GM19043 (cell line): Measurements from ENCODE around the gene LRRTM1.

Source experiments
- ATAC-seq: cut with Tn5 transposase; IDR thresholded peaks from one replicate; pipeline ENCODE4 v1.9.1; 2021; ENCODE audit warnings: low read depth; ENCODE audit not compliant: unreplicated experiment

Gene LRRTM1

DNA sequence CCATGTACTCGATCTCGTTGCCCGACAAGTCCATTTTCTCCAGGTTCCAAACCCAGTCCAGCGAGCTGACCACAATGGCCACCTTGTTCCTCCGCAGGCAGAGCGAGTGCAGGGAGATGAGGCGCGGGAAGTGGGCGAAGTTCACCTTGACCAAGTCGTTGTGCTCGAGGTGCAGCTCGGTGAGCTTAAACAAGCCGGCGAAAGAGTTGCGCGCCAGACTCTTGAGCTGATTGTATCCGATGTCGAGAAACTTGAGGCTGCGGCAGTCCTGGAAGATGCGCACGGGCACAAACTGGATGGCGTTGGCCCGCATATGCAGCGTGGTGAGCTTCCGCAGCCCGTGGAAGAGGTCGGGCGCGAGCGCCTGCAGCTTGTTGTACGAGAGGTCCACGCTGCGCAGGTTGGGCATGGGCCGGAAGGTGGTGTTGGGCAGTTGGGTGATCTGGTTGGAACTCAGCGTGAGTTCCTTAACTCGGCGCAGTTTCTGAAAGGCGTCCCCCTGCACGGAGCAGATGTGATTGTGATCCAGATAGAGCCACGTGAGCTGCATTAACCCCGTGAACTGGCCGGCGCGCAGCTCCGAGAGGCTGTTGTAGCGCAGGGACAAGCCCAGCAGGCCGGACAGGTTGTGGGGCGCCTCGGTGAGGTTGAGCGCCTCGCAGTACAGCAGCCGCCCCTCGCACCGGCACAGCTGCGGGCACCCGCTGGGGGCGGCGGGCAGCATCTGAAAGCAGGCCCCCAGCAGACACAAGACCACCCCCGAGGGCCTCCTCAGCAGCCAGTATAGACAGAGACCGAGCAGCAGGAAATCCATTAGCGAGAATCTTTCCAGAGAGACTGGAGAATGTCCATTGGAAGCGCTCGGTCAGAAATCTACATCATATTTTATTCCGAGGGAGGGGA, 1.3 kb downstream of the LRRTM1 start:
- no peak for ATAC-seq

DNA sequence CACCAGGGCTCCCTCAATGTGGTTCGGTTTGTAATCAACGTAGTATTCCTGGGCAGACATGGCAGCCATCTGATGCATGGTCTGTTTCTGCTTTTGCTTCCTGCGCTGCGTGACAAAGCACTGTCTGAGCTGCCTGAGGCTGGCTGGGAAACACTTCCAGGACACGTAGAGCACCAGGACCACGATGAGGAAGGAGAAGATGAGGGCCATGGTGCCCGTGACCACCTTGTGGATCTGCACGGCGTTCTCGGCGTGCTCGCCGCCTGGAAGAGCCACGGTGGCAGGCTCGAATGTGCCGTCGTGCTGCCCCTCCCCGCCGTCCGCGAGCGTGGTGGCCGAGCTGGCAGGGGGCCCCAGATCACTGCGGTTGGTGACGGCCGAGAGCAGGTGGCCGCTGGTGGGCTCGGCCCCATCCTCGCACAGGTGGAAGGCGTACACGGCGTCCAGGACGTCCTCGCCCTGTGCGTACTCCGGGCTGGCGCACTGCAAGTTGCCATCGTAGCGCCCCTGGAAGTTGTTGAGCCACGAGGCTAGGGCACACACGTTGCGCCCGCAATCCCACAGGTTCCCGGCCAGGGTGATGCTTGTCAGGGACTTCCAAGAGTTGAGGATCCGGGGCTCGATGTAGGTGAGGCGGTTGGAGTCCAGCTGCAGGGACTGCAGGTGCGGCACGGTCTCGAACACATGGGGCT, 2.1 kb downstream of the LRRTM1 start:
- ATAC-seq, result no peak

DNA sequence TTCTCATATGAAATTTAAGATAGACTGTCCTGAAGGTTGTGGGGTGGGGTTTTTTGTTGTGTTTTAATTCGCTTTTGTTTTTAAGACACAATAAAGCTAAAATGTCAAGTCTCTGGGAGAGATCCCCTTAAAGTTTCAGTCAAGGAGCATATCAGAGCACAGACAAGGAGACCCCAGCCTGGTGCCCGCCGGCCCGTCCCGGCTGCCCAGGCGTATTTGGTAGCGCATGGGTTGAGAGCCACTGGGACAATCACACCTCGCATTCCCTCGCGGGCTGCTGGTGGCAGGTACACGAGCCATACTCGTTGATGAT, 2.6 kb downstream of the LRRTM1 start:
- no peak for ATAC-seq

DNA sequence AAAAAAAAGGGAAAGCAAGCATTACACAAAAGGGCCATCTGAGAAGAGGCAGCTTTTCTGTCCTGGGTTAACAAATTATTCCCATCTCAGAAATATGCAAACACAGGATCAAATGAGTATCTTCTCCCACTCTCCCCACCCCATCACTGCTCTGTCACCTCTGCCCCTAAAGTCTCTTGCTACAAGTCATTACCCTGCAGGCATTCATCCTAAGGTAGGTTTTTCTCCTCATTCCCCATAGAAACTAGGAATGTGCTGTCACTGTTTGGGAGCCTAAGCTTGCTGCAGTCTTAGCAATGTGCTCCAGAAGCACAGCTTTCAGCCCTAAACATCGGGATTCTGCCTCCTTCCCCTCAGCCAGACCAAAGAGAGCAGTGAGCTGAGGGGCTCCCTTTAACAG, 3.6 kb downstream of the LRRTM1 start:
- ATAC-seq, result no peak

DNA sequence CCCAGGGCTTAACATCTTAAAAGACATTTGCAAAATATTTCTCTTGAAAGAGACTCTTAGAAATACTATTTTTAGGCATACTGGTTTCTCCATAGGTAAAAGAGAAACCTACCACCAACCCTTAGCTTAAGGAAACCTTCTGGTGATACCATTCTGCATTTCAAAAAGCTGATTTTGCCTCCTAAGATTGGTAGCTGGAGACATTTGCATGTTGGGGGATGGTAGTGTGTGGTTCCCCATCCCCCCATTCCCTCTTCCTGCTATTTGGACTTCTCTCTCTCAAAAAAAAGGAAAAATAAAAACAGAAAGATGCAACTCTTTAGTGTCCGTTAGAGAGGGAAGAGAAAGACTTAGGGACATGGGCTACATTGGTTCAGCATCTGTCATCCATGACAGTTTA, 4.2 kb downstream of the LRRTM1 start:
- ATAC-seq, result no peak

DNA sequence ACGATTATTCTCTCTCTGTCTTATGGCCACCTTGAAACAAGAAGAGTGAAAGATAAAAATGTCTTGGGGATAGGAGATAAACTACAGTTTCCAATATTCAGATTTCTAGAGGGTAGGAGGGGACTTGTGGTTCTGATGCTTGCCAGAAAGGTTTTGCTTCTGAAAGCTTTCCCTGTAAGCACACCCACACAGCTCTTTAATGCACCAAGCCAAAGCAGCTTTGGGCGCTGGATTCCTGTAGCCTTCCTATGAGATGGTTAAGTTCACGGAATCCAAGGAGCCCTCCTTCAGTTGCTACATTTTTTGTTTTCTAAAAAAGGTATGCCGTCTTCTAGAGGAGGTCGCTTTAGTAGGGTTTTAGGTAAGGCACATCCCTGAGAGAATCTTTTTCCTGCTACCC, 4.9 kb downstream of the LRRTM1 start:
- no peak for ATAC-seq

DNA sequence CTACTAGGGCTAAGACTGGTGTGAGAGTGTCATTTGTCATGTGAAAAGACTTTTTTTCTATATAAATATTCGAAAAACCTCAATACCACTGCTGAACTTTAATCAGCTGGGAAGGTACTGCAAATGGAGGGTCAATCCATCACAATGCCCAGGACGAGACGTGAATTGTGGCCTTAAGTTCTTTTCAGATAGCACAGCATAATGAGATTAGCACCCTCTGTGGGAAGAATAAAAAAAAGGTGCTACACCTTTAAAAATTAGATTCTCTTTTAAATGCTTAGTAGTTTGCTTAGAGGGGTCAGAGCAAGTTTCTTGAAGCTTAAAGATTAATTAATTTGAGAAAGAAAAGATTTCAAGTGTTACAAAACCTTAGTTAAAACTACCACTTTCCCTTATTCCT, 5.6 kb downstream of the LRRTM1 start:
- no peak for ATAC-seq

DNA sequence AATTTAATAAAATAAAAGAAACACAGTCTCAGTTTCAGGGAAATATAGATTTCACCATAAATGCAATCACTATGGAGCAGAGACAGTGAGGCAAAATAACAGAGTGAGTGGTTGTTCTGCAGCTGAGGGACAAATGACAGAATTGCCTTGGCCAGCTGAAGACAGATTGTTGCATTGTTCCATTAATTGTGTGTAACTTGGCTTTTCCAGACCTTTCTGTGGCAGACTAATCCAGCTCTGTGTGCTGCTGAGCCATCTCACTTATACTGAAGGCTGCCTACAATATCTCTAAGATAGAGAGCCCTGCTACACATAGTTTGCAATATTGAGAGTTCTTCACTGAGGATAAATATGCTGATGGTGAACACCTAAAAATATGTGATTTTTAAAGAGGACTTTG, 11.5 kb downstream of the LRRTM1 start:
- ATAC-seq, result no peak

DNA sequence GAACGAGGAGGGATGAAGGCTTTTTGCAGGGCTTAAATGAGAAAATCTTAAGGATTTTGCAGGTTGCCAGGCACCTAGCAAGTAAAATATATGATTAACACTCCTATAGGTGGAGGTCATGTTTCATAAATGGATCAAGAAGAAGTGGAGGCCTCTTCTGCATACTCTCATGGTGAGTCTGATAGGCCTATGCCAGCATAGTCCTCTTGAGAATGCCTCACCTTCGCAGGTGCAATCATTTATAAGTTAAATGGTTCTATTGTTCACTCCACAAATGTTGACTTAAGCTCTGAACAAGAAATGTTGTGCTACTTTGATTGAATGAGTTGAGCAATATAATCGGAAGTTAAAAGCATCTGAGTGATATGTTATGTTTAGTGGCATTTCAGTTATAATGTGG, 12.1 kb downstream of the LRRTM1 start:
- no peak for ATAC-seq

DNA sequence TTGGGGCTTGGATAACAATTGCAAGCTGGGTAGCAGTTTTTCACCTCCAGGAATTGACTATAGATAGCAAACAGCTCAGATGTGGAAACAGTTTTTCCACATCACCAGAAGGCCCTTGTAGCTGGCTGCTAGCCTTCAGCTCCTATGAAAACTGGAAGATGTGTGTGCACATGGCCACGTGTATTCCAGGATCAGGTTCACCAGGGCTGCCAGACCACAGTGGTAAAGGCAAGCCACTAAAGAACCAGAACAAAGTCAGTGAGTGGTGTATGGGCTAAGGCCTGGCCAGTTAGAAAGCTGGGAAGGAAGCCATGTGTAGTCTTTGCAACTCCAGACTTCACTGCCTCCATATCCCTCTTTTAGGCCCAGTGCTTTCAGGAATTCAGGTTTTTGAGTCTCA, 12.9 kb downstream of the LRRTM1 start:
- ATAC-seq, result no peak

DNA sequence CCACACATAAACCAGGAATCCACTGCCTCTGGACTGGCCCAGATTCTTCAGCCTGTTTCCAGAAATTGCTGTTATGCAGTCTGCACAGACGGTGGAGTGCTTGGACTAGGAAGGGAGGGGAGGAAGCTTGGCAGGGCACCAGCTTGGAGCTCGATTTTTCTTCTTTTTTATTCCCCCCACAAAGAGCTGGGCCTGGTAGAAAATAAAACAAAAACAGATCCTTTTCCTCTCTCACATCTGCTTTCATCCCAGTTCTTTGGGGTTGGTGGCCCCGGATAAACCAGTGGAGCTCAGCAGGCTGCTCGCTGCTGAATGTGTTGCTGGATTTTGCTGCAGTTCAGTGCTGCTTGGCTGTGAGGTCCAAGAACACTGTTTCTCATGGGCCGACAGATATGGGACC, 16.0 kb downstream of the LRRTM1 start:
- no peak for ATAC-seq

DNA sequence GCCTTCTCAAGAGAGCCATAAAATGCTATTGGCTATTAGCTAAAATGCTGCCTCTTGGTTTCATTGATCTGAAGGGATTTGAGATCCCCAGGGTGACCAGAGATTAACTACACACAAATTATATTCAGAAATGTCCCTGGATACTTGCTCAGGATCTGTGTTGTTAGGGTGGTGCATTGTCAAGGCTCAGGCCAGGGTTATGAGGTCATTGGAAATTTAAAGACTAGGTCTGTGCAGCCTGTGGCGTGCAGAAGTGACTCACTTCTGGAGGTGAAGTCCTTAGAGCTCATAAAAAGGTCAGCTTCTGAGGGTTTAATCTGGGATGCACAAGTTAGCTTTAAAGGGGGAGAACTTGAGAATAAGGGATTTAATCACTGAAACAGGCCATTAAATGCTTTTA, 23.5 kb downstream of the LRRTM1 start:
- no peak for ATAC-seq

DNA sequence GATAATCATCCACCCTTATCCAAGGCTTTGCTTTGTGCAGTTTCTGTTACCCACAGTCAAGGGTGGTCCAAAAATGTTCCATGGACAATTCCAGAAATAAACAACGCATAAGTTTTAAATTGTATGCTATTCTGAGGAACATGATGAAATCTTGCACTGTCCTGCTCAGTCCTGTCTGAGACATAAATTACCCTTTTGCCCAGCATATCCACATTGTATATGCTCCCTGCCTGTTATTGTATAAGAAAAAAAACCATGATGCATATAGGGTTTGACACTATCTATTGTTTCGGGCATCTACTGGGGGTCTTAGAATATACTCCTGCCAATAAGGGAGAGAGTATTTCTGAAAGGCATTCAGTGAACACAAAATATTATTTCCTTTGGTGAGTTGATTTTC, 24.0 kb downstream of the LRRTM1 start:
- no peak for ATAC-seq

DNA sequence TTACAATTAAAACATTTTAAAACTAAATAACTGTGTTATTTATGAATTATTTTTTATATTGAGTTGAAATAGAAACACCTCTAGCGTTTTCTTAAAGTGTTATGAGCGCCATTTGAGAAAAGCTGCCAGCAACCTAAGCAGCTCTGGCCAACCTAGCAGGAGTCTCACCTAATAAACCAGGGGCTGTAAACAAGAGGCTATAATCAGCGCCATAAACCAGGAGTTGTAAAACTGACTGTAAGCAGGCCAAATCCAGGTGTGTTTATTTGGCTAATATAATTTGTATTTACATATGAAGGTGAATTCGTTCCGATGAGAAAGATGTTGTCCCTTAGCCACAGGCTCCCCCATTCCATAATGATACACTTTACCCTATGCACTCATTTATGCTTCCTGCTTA, 34.7 kb downstream of the LRRTM1 start:
- no peak for ATAC-seq

DNA sequence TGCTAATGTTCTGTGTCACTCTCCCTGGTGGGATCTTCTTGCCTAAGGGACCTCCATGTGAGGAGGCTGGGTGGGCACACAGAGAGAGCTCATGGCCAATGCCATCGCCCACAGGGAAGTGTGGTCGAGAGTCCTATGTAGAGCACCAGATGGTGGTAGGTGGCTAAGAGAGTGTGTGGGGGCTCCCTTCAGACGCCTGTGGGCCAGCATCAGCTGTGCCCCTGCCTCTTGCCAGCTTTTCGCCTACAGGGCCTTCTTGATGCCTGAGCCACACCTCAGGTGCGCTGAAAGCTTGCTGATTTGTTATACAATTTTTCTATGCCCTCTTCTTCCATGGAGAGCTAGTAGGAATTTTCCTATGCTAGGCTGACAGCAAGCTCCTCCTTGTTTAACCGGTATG, 38.3 kb downstream of the LRRTM1 start:
- no peak for ATAC-seq

DNA sequence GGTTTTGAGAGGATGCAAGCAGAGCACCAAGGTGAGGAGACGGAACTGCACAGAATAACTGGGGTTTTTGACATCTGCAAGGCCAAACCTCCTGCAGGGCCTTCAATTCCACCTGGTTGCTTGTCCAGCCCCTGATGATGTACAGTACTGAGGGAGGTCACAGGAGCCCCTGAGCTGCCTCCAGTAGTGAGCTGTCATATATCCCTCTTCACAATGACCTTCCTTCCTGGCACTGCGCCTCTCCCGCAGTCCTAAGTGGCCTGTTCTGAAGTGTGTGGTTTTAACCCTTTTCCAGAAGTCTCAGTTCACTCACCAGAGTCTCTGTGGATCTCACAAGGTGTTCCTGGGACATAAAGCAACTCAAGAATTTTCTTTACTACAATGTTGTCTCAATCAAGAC, 45.3 kb downstream of the LRRTM1 start:
- ATAC-seq, result no peak

DNA sequence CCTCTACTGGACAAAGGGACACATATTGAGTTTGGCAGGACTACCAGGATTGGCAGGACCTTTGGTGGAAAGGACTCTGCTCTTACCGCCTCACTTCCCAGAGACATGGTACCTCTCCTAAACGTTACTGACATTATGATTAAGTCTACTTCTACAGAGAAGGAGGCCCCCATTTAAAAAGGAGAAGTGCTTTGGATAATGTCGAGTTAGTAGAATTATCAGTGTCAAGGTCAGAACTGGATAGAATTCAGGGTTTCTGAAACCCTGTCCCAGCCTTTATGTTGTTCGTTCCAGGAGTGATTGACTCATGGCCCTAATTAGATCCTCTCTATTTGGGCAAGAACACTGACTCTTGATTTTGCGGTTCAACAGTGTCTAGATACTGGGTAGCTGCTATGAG, 45.8 kb downstream of the LRRTM1 start:
- ATAC-seq, result no peak

DNA sequence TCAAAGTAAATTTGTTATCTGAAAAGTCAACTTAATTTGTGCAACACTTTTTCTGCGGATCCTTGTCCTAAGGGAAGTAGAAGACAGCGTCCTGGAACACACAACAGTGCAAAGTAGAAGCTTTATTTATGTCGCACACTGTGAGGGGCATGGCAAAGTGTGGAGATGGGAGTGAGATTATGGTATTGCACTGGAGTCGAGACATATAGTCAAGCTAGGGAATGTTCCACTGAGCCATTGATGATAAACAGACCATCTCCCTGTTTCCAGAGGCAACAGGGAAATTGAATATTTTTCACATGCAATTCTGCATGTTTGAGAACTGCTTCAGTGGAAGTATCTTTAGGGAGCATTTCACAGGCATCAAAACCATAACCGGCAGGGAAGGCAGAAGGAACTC, 46.2 kb downstream of the LRRTM1 start:
- no peak for ATAC-seq

DNA sequence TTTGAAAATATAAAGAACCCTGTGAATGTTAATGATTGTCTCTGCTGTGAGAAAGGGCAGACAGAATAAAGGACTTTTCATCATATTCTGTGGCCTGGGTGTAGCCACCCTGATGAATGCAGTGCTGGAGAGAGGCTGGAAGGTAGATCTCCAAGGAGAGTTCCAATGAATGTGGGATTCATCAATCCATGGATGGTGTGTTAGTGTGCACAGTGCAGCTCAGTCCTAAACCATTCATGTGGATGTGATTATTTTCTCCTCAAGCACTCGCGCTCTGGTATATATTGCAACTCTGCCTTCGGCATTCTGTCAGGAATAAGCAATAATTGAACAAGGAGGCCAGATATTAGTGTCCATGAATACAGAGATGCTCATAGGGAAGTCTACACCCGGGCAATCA, 47.1 kb downstream of the LRRTM1 start:
- ATAC-seq, result no peak

DNA sequence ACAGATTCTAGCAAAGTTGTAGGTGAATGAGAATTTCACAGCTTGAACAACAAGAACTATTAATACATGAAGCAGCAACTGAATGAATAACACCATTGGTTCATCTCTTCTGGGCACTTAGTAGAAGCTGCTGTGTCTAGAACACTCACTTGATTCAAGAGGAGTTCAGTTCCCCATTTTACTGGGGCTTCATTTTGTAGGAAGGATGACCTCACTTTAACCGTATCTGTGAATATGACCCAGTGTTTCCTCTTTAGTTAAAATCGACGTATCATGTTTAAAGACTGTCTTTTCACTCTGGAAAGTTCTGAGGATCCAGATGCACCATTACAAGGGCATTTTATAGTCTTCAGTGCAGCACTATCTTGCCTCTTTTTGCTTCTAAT, 47.8 kb downstream of the LRRTM1 start:
- ATAC-seq, result no peak

DNA sequence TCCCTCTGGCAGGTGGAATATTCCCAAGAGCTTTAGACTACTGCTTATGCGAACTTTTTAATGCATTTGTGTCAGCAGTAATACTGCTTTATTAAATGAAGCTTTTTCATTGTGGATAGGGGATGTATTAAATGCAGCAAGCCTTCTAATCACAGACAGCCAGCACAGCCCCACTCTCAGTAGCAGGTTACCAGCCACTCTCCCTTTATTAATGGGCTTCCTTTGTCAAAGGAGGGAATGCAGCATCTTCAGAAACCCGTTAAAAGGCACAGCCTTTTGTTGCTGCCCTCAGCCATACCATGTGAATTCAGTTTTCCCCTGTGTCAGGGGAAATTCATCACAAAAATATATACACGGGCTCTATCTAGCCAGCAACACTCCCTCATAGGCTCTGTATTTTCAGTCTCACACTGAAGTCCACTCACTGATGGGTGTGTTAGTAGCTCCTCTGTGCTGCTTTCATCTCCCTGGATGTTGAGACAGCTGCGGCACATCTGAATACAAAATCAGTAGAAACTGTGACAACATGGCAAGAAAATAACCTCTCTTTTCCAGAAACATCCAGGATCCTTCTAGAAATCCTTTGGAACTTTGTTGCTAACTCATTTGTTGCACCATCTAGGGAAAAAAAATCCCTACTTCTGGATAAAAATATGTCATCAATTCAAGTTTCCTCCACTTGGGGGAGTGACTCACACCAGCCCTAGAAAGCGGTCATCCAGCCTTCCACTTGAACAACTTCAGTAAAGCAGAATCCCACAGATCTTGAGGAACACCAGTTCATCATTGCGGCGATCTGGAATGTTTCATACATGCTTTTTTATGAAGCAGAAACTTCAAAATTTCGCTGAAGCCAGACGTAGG, 48.4 kb downstream of the LRRTM1 start:
- no peak for ATAC-seq
